Parathyroid adenoma (tissue), 2 donors: ENCODE data around the gene PDCD4.

Experiments used
- H2AFZ ChIP-seq: fragments of 300-600 bp; sonication (generic); one replicate; pipeline ENCODE4 v1.7.0; 2017; ENCODE audit warnings: antibody characterized with exemption, mild to moderate bottlenecking
- H3K27ac ChIP-seq: fragments of 300-600 bp; sonication (generic); one replicate; pipeline ENCODE4 v1.7.0; 2017
- H3K27me3 ChIP-seq: fragments of 300-600 bp; sonication (generic); one replicate; pipeline ENCODE4 v1.7.0; 2017; ENCODE audit warnings: low read length; ENCODE audit not compliant: control insufficient read depth, insufficient read depth
- H3K36me3 ChIP-seq: fragments of 300-600 bp; sonication (generic); one replicate; pipeline ENCODE4 v1.7.0; 2017; ENCODE audit warnings: low read length; ENCODE audit not compliant: control insufficient read depth, insufficient read depth
- H3K4me1 ChIP-seq: fragments of 300-600 bp; sonication (generic); one replicate; pipeline ENCODE4 v1.7.0; 2017; ENCODE audit warnings: control low read depth
- H3K4me2 ChIP-seq: fragments of 300-600 bp; sonication (generic); one replicate; pipeline ENCODE4 v1.7.0; 2017; ENCODE audit warnings: low read length
- H3K4me3 ChIP-seq: fragments of 300-600 bp; sonication (generic); one replicate; pipeline ENCODE4 v1.7.0; 2017; ENCODE audit warnings: low read depth, low read length
- H3K79me2 ChIP-seq: fragments of 300-600 bp; sonication (generic); one replicate; pipeline ENCODE4 v1.7.0; 2017; ENCODE audit warnings: control low read depth
- H3K9ac ChIP-seq: fragments of 300-600 bp; sonication (generic); one replicate; pipeline ENCODE4 v1.7.0; 2017; ENCODE audit warnings: mild to moderate bottlenecking
- H3K9me3 ChIP-seq: fragments of 300-600 bp; sonication (generic); one replicate; pipeline ENCODE4 v1.7.0; 2017; ENCODE audit warnings: low read length; ENCODE audit not compliant: control insufficient read depth
- CTCF ChIP-seq: fragments of 300-600 bp; sonication (generic); IDR thresholded peaks from one replicate; pipeline ENCODE4 v1.7.0; 2017; ENCODE audit warnings: antibody characterized with exemption, mild to moderate bottlenecking
- donor health status: primary hyperparathyroidism.

PDCD4 gene

GRCh38 chr10:110829721-110830410 lies 41.9 kb upstream of the PDCD4 start:
- Histone ChIP-seq H3K9me3 (no peaks in the 10 kb centered on the region), H3K27ac (peak overlapping the region; percentile 96), H2AFZ (peak overlapping the region; percentile 64), H3K4me2 (no peak overlapping the region), H3K27me3 (no peaks in the 10 kb centered on the region), H3K36me3 (no peaks in the 10 kb centered on the region), H3K4me3 (no peak overlapping the region), H3K9ac (no peak overlapping the region), H3K79me2 (no peaks in the 10 kb centered on the region), H3K4me1 (peaks cover 65% of the 10 kb centered on the region)
- TF ChIP-seq CTCF = no peak

- peak overlapping the region; percentile 10 for H3K4me2 ChIP-seq
- no peaks in the 10 kb centered on the region for H3K9me3 ChIP-seq
- no peak for TF ChIP-seq CTCF
- H3K9ac ChIP-seq = no peak overlapping the region
- peaks cover 3% of the 10 kb centered on the region for H3K79me2 ChIP-seq
- H3K36me3 ChIP-seq = no peaks in the 10 kb centered on the region
- no peaks in the 10 kb centered on the region for H3K27me3 ChIP-seq
- H3K4me1 ChIP-seq = peaks cover 70% of the 10 kb centered on the region
- H3K27ac ChIP-seq = peak overlapping the region; percentile 77
- peak overlapping the region; percentile 69 for H2AFZ ChIP-seq
- H3K4me3 ChIP-seq = peak overlapping the region; percentile 15
Measured at GRCh38 chr10:110833234-110833940, 38.3 kb upstream of the PDCD4 start.

GRCh38 chr10:110833941-110834628 lies 37.6 kb upstream of the PDCD4 start:
- Histone ChIP-seq H3K27me3 (no peaks in the 10 kb centered on the region), H3K27ac (peak overlapping the region; percentile 77), H3K9ac (no peak overlapping the region), H3K79me2 (peaks cover 3% of the 10 kb centered on the region), H3K36me3 (no peaks in the 10 kb centered on the region), H3K4me1 (peaks cover 69% of the 10 kb centered on the region), H2AFZ (peak overlapping the region; percentile 69), H3K4me3 (peak overlapping the region; percentile 6), H3K9me3 (no peaks in the 10 kb centered on the region), H3K4me2 (peak overlapping the region; percentile 32)
- TF ChIP-seq CTCF = no peak

GRCh38 chr10:110834629-110835301 lies 37.0 kb upstream of the PDCD4 start:
- H3K9me3 ChIP-seq = no peaks in the 10 kb centered on the region
- peak overlapping the region; percentile 32 for H3K4me2 ChIP-seq
- H3K36me3 ChIP-seq = no peaks in the 10 kb centered on the region
- no peak overlapping the region for H3K9ac ChIP-seq
- H3K4me1 ChIP-seq = peaks cover 66% of the 10 kb centered on the region
- H3K4me3 ChIP-seq = peak overlapping the region; percentile 6
- TF ChIP-seq CTCF = no peak
- peak overlapping the region; percentile 77 for H3K27ac ChIP-seq
- H2AFZ ChIP-seq = peak overlapping the region; percentile 69
- H3K79me2 ChIP-seq = peaks cover 3% of the 10 kb centered on the region
- no peaks in the 10 kb centered on the region for H3K27me3 ChIP-seq
